CD4-positive, alpha-beta T cell treated with Interleukin-15 for 1 hour (primary cell): ENCODE measurements around the gene EHBP1.

ENCODE experiments used
- DNase-seq: peaks from one replicate; pipeline ENCODE4 v3.0.0-alpha.2; 2020

EHBP1 gene

DNA sequence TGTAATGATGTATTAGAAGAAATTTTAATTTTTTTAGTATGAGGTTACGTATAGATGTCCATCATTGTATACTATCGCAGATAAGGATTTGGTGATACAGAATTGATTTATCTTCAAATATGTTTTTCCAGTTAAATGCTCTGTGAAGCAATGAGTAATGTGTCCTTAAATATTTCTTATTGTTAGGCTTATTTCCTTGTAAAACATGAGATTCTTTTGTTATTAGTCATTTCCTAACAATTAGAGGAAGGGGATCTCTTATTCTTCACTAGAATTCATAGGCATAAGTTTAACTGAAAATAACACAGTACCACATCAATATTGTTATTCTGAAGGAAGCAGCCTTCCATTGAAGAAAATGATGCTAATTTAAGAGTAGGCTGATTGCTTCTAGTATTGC lies 329.7 kb downstream of the EHBP1 start:
- no peak for DNase-seq

DNA sequence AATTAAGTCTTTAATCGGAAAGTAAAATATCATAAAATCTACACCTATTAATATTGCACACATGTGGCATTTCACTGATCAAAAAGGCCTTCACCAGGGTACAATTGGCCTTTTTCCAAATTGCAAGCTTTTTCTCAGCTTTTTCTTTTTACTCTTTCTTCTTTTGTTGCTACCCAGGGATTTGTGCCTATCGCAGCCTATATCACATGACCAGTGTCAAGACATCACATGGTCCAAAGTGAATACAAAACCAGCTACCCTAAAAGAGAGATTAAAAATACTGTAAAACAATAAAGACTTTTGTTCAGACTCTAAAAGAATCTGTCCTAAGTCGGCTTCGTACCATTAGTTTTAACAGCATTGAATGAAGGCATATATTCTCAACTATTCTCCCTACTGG lies 330.1 kb downstream of the EHBP1 start:
- DNase-seq, result no peak

DNA sequence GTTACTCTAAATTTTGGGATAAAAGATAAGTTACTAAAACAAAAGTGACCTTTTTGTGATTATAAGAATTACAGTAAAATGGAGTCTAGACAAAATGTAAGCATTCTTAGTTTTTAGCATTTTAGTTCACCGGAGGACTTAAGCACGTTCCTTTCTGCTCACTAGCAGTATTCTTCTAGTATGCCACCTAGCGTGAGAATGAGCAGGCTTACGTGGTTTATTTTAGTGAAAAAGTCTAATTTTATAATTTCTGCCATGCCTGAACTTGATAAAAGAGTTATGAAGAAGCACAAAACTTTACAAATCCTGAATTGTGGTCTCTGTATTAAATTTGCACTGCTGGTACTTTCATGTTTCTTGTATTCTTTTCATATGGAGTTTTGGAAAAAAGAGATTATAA lies 332.5 kb downstream of the EHBP1 start:
- no peak for DNase-seq

- DNase-seq, result no peak
Observed at GRCh38 chr2:63040586-63040985, 335.1 kb downstream of the EHBP1 start.

DNA sequence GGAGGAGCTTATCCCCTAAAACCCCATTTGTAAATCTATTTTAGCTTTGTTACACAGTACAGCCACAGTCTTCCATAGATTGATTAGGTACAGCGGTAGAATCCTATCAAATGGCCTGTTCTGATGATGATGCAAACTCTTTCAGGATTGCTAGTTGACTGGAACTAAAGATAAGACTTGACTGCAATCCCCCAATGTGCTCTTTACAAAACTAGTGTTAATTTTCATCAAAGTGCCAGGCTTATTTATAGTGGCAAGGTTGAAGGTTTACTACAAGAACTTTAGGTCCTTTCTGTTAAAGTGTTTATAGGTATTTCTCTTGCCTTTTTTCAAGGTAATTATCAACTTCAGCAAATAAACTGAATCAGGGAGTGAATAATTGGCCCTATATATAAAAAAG lies 336.1 kb downstream of the EHBP1 start:
- no peak for DNase-seq

- no peak for DNase-seq
Observed at GRCh38 chr2:63044362-63045327, 339.1 kb downstream of the EHBP1 start.

- DNase-seq, result no peak
Observed at GRCh38 chr2:63046552-63046951, 341.0 kb downstream of the EHBP1 start.

- DNase-seq, result no peak
Observed at GRCh38 chr2:63046961-63047320, 341.4 kb downstream of the EHBP1 start.

GRCh38 chr2:63047321-63048279 lies 342.1 kb downstream of the EHBP1 start:
- DNase-seq, result no peak

- DNase-seq, result no peak
Observed at GRCh38 chr2:63048367-63049171, 343.1 kb downstream of the EHBP1 start.

- DNase-seq, result no peak
Observed at GRCh38 chr2:63049211-63049969, 343.9 kb downstream of the EHBP1 start.

- DNase-seq, result no peak
Observed at GRCh38 chr2:63049970-63050333, 344.4 kb downstream of the EHBP1 start.

GRCh38 chr2:63050334-63051041 lies 345.0 kb downstream of the EHBP1 start, which contains the start of gene OTX1:
Gene OTX1, plus strand, starts transcription at chr2:63050830. Its CDS starts 2,161 bp downstream, at chr2:63052991.
- DNase-seq, result no peak

GRCh38 chr2:63051042-63051794 lies 345.7 kb downstream of the EHBP1 start:
- no peak for DNase-seq

DNA sequence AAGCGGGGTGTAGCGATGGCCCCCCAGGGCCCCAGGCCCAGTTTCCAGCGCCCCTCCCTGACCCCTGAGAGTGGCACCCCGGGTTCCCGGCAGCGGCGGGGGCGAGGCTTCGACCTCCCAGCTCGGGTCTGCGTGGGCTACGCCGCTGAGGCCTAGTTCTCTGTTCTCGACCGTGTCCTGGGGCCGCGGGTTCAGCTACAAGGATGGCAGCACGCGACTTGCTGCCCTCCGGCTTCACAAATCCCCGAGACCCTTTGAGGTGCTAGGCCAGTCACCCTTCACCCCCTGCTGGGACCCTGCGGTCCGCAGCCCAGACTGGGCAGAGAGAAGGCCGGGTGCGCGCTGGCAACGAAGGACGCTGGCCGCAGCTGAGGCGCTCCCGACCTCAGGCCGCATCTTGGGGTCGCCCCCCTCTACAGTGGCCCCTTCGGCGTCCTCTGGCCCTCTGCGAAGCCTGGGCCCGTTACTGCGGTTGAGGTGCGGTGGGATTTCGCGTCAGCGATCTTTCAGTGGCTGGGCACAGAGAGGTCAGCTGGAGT lies 346.4 kb downstream of the EHBP1 start:
- no peak for DNase-seq

DNA sequence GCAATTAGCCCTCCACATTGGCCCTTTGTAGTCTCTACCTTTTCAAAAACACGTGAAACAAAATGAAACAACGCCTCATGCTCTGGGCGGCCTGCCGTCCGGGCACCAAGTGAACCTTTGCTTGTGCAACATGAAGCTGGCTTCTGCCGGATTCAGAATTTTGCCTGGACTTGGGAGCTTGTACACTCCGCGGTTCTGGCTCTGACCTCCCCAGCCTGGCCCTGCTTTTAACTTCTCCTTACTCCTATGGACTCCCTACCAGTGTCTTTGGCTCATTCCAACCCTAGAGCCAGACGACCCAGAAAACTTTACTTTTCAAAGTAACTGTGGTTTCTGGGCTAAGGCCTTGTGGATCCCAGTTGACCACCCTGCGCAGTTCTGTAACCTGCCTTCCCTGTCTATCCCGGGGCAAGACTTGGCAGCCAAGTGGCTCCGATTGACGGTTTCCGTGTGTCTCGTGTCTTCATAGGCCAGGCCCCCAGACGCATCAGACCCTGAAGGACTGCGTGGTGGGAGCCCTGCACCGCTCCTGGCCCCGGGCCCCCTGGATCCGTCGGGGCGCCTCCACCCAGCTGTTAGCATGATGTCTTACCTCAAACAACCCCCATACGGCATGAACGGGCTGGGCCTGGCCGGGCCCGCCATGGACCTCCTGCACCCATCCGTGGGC lies 347.0 kb downstream of the EHBP1 start:
- DNase-seq, result no peak

GRCh38 chr2:63053081-63053888 lies 347.8 kb downstream of the EHBP1 start:
- DNase-seq, result no peak

DNA sequence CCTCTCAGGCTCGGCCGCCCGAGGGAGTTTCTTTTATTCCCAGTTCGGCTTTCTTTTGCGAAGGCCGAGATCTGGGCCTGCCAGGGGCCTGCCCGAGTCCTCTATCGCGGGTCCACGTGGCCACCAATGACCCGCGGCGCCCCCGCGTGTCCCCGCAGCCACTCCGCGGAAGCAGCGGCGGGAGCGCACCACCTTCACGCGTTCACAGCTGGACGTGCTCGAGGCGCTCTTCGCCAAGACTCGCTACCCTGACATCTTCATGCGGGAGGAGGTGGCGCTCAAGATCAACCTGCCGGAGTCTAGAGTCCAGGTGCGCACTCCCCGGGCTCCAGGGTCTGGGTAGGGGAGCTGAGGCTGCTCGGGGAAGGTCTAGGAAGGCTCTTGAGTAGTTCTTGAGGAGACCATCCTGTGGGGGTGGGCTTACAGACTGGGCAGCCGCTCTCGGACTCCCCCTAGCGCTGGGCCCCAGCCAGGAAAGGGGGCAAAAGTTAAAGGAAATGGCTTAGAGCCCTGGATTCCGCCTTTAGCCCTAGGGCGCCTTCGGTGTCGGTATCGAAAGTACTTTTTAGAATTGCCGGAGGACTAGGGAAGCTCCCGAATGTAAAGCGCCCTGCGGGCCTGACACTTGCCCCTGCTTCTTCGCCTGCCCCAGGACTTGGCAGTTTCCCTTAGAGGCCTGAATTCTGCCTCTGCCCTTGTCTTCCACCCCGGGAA lies 348.5 kb downstream of the EHBP1 start:
- DNase-seq, result no peak
